Suppressor macrophage treated with lipopolysaccharide for 4 hours (primary cell): ENCODE data around the gene SYNJ2.

Source experiments
- DNase-seq: peaks from one replicate; pipeline ENCODE4 v3.0.0-alpha.2; 2020

SYNJ2 gene

DNA sequence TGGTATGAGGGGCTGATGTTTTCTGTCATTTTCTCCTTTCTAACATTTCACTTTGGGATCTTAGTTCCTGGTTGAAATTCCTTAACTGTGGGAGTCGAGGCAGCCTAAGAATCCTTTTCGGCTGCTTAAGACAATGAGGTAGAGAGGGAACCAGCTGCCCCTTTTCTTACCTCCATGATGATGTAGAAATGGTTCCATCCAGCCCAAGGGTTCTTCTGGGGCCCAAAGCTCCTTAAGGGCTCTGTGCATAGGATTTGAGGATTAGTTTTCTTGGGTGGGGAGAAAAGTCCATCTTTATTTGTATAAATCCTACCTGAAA lies 33.5 kb downstream of the SYNJ2 start:
- no peak for DNase-seq

DNA sequence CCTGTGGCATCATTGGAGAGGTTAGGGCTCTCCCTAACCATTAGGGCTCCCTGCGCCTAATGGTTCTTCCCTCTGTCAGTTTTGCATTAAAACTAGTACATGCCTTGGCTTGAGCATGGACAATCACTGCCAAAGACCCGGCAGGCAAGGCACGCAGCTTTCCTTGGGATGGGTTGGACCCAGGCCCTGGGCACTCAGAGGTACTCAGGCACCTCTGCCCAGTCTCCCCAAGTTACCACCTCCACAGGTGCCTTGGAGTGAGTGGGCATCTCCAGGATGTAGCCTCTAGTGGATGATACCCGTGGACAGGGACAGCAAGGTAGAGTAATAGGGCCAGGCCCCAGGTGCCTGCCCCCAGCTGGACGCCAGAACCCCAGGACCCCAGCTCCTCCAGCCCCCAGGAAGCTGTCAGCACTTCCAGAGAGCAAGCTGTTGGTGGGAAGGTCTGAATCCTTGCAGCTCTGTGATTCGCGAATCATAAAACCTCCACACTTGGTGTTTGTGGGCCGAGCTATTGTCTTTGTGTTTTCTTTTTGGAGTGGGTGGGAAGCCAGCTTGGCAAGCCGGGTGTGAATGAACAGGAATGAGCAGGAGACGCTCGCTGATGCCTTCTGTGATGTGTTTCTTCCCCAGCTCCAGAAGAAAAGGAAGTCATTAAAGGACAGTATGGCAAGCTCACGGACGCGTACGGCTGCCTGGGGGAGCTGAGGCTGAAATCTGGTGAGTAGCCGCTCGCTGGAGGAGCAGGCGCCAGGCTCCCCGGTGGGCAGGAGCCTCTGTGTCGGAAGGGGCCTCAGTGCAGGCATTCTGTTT lies 35.1 kb downstream of the SYNJ2 start:
- no peak for DNase-seq

DNA sequence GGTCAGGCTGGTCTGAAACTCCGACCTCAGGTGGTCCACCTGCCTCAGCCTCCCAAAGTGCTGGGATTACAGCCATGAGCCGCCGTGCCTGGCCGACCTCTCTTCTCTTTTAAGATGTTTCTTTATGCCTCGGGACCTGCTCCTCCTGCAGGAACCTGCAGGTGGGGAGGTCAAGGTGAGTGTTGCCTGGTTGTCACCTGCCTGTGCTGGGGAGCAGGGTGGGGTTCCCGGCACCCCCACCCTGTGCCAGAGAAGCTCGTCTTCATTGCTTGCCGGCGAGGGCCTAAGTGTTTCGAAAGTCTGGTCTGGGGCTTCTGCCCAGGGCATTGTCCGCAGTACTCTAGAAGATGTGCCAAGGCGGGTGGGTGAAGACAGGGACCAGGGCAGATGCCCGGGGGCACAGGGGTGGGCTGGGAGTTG lies 36.0 kb downstream of the SYNJ2 start:
- no peak for DNase-seq

DNA sequence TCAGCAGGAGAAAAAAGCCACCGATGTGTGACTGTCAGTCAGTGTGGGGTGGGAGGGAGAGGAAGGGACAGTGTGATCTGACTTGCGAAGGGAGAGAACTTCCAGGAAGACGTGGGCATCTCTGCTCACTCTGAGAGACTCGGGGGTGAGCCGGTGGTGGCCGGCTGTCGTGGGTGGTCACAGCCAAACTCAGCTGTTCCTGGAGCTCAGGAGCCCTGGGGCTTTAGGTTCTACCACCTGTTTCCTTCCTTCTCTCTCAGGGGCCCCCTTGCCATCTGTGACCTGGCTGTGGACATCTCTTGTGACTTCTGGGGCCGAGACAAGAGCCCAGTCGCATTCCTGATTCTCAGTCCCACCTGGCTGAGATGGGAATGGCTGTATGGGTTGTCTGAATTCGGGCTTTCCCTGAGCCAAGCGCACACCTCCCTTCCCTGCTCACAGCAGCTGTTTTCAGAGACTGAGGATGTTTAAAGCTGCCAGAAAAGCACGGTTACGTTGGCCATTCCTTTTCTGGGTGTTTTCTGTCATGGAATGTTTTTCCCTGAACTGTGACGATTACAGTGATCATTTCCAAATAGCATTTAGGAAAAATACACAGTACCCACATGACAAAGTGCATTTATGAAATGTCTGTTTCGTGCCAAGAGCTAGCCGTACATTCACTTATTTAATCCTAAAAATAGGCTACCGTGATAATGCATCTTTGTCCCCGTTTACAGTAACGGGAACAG lies 36.5 kb downstream of the SYNJ2 start:
- no peak for DNase-seq

DNA sequence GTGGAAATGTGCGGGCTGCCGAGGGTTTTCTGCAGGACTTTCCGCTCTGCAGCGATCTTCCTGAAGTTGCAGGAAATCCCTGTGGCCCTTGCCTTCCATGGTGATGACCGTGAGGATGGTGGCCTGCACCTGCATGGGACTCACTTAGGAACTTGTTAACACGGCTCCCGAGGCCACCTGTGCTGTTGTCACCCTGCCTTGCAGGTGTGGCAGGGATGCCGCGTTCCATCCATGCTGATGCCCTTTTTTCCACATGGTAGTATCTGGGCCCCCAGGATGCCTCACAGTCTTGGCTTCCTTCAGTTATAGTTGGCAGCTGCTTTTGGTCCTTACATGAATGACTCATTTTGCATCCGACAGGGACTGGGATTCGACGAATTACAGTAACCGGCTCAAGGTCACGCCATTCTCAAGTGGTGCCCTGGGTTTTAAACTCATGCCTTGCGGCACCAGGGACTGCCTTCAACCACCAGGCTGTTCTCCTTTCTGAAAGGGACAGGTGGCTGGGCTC lies 37.2 kb downstream of the SYNJ2 start:
- DNase-seq, result no peak

DNA sequence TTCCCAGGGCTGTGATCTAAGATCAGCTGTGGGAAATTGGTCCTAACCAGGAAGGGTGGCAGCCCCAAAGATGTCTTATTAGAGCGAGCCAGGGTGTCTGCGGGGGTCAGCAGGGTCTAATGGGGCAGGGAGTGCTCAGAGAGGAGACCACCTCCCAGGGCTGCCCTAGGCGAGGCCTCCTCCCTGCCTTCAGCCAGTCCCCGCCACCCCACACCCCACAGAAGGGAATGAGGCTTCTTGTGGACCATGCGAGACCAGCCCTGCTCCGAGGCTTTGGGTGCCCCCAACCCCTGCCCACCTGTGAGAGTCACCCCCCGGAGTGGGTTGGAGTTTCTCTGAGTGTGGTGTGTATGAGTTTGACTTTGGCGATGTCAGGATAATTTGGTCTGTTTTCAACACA lies 37.8 kb downstream of the SYNJ2 start:
- no peak for DNase-seq

DNA sequence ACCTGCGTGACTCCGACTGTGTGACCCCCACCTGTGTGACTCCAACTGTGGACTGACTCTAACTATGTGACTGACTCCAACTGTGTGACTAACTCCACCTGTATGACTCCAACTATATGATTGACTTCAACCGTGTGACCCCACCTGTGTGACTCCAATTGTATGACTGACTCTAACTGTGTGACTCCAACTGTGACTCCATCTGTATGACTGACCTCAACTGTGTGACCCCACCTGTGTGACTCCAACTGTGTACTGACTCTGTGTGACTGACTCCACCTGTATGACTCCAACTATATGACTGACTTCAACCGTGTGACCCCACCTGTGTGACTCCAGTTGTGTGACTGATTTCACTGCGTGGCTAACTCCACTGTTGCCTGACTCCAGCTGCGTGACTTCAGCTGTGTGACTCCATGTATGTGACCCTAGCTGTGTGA lies 38.6 kb downstream of the SYNJ2 start:
- DNase-seq, result peak; percentile 29

DNA sequence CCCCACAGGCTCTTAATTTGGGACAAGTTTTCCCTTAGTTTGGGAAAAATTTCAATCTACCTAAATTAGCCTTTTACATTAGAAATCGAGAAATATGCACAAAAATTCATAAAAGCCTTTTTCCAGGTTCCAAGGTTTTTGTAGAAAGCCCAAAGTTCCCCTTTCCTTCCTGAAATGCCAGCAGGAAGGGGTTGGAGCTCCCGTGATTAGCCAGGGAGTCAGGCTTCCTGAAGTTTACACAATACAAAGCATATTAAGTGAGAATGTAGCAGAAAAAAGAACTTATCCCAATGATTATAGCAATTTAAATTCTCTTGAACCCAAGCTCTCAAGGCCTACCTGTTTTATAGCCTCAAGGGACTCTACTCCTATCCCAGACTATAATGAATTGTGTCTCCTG lies 39.1 kb downstream of the SYNJ2 start:
- DNase-seq, result no peak

DNA sequence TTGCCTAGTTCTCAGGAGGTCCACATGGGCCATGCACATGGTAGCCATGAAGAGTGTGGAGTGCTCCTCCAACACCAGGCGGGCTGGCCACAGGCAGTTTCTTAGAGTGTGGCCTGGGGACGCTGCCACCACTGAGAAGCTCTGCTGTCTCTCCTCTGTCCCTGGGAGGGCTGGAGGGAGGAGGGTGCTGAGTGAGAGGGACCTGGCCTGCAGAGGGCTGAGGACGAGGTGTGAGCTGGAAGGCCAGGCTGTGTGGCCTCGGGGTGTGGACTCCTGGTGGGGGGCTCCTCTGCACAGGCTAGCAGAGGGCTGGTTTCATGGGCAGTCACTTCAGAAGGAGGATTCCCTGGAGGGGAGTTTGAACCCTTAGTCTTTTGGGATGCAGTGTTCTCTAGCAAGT lies 39.7 kb downstream of the SYNJ2 start:
- no peak for DNase-seq

DNA sequence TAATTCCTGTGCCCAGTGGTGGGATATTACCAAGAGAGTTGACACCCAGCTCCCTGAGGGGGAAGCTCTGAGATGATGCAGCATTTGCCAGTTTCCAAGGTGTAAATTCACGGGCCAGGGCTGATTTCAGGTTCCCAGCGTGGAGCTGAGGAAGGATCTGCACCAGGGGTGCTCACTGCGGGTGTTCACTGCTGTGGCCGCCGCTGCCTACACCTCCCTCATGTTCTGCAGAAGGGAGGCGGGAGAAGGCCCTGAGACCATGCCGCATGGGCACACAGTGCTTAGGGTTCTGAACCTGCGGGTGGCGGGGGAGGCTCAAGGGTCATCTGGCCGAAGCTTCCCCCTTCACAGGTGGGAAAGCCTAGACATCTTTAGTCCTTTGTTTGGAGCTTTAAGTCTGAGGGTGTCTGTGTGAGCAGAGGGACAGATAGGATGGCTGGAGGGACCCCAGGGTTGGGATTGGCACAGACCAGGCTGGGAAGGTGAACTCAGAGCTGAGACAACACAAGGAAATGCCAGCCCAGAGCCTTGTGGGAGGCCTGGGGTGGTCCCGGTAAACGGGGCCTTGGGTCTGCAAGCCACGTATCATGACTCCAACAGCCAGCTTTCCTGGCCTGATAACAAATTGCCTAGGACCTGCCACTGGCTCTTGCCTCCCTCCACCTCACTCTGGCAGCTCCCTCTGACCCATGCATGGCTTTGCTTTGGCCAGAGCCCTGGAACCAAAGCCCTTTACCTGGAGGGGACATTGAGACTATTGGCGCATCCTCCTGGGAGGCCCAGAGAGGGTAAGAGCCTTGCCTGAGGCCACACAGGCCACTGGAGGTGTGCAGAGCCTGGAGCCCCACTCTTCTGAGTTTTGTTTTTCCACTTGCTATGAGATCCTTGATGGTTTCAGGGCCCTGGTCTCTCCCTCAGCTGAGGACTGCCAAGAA lies 40.4 kb downstream of the SYNJ2 start:
- DNase-seq, result no peak

DNA sequence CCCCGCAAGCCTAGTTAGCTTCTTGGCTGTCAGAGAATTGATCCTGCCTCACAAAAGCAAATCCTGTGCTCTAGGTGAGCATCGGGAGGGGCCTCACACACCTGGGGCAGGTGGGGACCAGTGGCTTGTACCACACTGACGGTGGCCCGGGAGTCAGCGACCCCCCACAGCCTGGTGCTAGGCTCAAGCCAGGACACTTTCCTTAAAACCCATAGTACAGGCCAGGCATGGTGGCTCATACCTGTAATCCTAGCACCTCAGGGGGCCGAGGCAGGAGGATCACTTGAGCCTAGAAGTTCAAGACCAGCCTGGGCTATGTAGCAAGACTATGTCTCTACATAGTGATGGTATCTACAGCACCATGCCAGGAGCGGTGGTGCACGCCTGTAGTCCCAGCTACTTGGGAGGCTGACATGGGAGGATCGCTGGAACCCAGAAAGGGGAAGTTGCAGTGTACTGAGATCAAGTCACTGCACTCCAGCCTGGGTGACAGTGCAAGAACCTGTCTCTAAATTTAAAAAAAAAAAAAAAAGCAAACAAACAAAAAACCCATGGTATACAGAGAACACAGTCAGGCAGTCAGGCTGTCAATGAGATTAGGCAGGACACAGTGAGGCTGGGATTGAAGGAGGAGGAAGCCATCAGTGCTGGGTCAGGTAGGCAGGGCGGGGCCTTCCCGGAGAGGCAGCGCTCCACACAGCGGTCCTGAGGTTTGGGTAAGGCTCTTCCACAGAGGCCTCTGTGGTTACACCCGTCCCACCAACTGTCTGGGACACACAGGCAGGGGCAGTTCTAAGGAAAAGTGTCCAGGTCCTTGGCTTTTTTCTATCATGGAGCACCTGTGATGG lies 41.3 kb downstream of the SYNJ2 start:
- no peak for DNase-seq

DNA sequence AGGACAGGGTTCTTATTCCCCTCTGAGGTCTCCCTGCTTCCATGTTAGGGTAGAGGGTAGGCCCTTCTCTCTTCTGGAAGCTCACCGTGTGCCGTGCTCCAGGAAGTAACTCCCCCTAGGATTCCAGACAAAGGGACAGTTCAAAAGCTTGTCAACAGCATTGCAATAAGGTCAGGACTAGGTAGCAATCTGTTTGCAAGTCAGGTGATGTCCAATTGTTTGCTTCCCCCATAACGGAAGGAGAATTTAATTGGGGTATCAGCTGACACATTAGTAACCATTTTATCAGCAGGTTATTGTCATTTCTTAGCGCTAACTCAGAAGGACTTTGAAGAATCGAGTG lies 41.9 kb downstream of the SYNJ2 start:
- no peak for DNase-seq

DNA sequence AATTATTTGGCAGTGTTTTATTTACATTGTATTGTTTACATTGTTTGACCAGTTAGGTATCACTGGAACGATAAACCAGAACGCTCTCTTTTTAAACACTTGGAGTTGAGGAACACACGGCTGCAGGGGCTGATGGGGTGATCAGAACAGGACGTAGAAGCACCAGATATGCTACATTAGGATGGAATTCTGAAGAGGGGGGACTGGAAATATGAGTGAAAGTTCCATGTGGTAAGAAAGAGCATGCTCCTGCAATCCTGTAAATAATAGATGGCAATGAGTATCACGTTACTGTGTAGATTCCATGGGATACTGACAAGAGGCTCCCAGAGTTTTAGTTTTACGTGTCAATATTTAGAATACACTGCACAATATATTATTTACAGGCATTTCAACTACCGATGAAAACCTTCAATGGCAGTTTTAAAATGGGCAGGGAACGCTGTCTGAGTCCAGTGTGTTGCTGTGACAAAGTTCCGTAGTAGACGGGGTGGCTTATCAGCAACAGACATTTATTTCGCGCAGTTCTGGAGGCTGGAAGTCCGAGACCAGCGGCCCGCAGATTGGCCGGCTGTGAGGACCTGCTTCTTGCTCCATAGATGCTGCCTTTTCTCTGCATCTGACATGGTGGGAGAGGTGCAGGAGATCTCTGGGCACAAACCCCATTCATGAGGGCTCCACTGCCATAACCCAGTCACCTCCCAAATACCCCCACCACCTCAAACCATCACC lies 43.1 kb downstream of the SYNJ2 start:
- DNase-seq, result no peak

DNA sequence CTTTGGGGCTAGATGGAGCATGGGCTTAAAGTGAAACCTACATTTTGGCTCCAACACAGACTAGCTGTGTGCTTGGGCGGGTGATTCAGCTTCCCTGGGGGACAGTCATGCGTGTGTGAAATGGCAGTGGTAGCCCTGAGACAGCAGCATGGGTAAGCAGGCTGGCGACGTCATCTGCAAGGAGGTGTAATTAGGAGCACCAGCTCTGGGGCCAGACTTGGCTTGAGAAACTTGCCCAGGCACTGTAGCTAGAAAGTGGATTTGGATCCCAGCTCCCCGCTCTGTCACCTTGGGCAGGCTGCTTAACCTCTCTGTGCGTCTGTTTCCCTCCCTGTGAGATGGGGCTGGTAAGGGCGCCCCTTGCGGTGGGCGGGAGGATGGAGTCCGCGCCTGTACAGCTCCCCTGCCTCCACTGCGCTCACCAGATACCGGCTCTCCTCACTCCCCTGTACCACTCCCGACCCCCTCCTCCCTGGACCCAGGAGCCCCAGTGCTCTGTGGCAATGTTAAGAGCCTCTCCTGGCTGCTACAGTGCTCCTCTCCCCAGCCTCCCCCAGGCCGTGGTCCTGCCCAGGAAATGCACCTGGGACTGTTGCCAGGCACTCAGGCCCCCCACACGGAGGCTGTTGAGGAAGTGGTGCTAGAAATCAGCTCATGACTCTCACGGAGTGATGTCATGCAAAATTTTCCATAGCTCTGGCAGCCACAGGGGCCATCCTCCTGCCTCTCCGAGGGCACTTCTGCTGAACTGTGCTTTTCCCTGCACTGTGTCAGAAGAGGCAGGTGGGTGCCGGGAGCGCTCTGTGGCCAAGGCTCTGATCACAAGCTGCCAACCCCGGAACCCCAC lies 44.6 kb downstream of the SYNJ2 start:
- DNase-seq, result peak; percentile 96

DNA sequence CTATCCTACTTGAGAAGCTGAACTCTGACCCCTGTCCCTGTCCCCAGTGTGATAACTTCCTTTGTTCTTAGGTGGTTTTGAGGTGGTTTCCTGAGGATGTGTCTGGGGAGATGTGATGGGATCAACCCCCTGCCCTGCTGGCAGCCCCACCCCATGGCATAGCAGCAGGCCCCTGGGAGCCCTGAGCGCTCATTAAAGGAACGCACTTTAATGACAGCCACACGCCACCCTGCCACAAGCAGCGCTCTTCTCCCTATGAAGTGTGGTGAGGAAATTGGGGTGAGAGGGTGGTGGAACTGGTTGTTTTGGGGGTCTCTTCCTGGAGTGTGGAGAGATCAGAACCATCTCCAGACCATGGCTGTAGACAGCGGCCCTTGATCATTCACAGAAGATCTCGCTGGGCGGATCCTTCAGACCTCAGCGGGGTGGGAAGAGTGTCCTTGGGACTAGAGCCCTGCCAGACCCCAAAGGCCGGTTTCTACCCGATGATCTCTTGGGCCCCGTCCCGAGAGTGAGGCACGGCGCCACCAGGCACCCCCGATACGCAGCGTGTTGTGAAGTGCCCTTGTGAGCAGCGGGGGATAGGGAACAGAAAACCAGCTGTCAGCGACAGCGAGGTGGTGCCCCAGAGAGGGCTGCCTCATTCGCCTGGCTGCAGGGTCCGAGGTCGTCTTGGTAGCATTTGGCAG lies 45.4 kb downstream of the SYNJ2 start:
- no peak for DNase-seq

DNA sequence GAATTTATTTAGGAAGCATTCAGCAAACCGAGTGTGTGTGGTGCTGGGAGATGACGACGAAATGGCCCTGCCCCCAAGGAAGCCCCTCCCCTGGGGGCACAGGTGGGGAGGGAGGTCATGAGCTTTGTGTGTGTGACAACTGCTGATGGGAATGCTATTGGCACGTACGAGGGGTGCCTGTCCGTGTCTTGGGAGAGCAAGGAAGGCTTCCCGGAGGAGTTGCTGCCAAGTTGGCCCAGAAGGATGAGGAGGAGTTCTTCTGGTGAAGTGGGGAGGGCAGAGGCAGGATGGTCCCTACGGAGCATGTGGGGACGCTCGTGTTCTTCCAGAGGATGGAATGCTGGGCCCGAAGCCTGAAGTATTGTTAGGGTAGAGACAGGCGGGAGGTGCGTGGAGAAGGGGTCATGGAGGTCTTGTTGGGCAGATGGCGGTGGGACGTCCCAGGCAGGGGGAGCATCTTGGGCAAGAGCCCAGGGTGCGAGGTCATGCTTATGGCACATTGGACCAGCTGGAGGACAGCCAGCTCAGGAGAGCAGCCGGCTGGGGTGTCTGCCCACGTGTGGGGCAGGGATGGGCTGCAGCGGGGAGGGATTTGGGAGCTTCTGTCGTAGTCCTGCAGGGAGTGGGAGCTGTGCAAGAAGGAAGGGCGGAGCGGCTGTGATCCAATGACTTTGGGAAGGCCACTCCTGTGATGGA lies 46.1 kb downstream of the SYNJ2 start:
- no peak for DNase-seq

DNA sequence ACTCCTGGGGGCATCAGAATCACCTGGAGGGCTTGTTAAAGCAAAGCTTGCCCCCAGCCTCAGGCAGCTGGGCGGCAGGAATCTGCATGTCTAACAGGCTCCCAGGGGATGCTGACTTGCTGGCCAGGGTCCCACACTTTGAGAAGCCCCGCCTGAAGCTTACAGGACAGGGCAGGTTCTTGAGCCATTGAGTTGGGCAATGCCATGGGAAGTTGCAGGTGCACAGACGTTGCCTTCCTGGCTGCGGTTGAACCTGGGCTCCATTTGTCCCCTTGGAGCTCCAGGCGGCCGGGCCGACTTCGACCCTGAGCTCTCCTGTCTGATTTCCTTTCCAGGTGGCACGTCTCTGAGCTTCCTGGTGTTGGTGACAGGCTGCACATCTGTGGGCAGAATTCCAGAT lies 46.8 kb downstream of the SYNJ2 start:
- DNase-seq, result no peak

DNA sequence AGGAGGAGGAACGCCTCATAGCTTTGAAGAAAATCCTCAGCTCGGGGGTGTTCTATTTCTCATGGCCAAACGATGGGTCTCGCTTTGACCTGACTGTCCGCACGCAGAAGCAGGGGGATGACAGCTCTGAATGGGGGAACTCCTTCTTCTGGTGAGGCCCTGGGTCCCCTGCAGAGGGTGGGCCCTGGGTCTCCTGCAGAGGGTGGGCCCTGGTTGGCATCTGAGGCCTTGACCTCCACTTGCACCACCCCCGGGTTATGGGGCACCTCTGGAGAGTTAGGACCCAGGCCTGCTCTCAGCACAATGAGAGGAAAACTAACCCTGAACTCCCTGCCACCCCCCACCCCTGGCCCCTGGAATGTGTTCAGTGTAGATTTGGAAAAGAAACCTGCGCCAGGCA lies 47.2 kb downstream of the SYNJ2 start:
- DNase-seq, result no peak

DNA sequence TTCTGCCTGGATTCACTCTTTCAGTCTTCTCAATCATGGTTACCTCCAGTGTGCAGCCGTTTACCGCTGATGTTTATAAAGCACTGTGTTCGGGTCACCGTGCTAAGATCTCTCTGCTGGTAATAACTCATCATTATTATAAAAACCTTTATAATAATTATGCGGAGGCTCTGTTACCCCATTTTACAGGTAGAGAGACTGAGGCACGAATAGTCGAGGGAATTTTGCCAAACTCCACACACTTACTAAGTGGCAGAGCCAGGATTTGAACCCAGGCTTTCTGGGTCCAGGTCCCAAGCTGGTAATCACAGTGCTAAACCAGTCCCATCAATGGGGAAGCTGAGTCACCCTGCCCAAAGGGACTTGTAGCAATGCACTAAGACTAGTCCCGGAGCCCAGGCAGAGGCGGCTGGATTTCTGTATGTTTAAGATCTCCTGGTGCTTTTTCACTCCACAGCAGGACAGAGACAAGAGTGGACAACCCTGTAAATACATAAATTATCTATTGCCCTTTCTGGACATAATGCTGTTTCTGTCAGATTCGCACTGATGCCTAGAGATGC lies 48.1 kb downstream of the SYNJ2 start:
- DNase-seq, result peak; percentile 62
